Heart left ventricle (tissue), 16 donors: Measurements from ENCODE around the gene NFATC2. TPM values are rescaled to one million over a fixed set of nuclear protein-coding genes. Genes with fewer than 3 reads are reported as not detected.

ENCODE experiments used
- ATAC-seq, 4 donors: fragments of 200-7000 bp; cut with Tn5 transposase; one replicate each; pipeline ENCODE4 v1.9.1; 2020 to 2022; ENCODE audit warnings: moderate library complexity in 4 of 4, mild to moderate bottlenecking in 3 of 4, moderate number of reproducible peaks in 1 of 4
- DNase-seq, 5 donors: peaks; one replicate each; pipeline ENCODE4 v3.0.0-alpha.2; 2020
- H3K27ac ChIP-seq, 12 donors: fragments of 200-600 bp; sonication (generic) in 4 of 12; one replicate each; pipeline versions ENCODE4 v1.5.0 to v1.8.0; 2016 to 2022; ENCODE audit warnings: mild to moderate bottlenecking in 2 of 12
- H3K27me3 ChIP-seq, 9 donors: fragments of 200-600 bp; sonication (generic) in 2 of 9; one replicate each; pipeline versions ENCODE4 v1.5.1 to v1.8.0; 2016 to 2022; ENCODE audit warnings: mild to moderate bottlenecking in 3 of 9
- H3K36me3 ChIP-seq, 9 donors: fragments of 200-600 bp; sonication (generic) in 2 of 9; one replicate each; pipeline versions ENCODE4 v1.5.0 to v1.8.0; 2018 to 2022; ENCODE audit warnings: mild to moderate bottlenecking in 2 of 9
- H3K4me1 ChIP-seq, 12 donors: fragments of 200-600 bp; sonication (generic) in 4 of 12; one replicate each; pipeline versions ENCODE4 v1.5.0 to v1.8.0; 2016 to 2022; ENCODE audit warnings: mild to moderate bottlenecking in 3 of 12
- H3K4me3 ChIP-seq, 12 donors: fragments of 200-600 bp; sonication (generic) in 4 of 12; one replicate each; pipeline versions ENCODE4 v1.5.0 to v1.8.0; 2017 to 2022; ENCODE audit warnings: mild to moderate bottlenecking in 9 of 12, moderate library complexity in 4 of 12
- H3K9me3 ChIP-seq, 12 donors: fragments of 200-600 bp; sonication (generic) in 4 of 12; one replicate each; pipeline versions ENCODE4 v1.5.0 to v1.8.0; 2016 to 2022; ENCODE audit warnings: mild to moderate bottlenecking in 1 of 12
- CTCF ChIP-seq, 12 donors: fragments of 200-600 bp; sonication (generic) in 4 of 12; IDR thresholded peaks; one replicate each; pipeline versions ENCODE4 v1.5.0 to v1.8.0; 2018 to 2022; ENCODE audit warnings: antibody characterized with exemption in 12 of 12, mild to moderate bottlenecking in 5 of 12
- POLR2A ChIP-seq, 2 donors: fragments of 450-650 bp; IDR thresholded peaks; one replicate each; pipeline ENCODE4 v1.6.1; 2017; ENCODE audit warnings: antibody characterized with exemption in 2 of 2, mild to moderate bottlenecking in 2 of 2, moderate library complexity in 2 of 2
- WGBS, 4 donors: extraction: QIAGEN DNeasy Blood & Tissue Kit in 2 of 4; methylation state at CpG; one replicate each; pipeline versions ENCODE4 v1.1.5 to v1.1.7; 2013 to 2018; 5-methylcytosine and 5-hydroxymethylcytosine counted together
- intact Hi-C, 10 donors: fragments of 100-400 bp; cut with DNase I; formaldehyde crosslinking; loops; one replicate each; pipeline versions ENCODE4 v1.11.1 to v1.14.2; 2022
- polyA plus RNA-seq, 2 donors: library from polyadenylated mRNA; stranded (reverse); fragments of 200-250 nt; gene quantifications; one replicate each; pipeline ENCODE4 v1.2.3, GENCODE V29; 2013
- total RNA-seq, 9 donors: library from RNA; depleted of rRNA in 2 of 9; stranded (reverse); fragments of >200 nt in 2 of 9; fragmentation: NEBNext Ultra II Directional in 3 of 9; extraction: Animal tissue kit (Norgen Biotek cat#: 25700) in 3 of 9; gene quantifications; one replicate each; pipeline versions ENCODE4 v1.1.0 to v1.2.4, GENCODE V29; 2016 to 2023
- donor health status: ischemic (EF 13 %, LVEDD 7.1; RV severe dilation, severe dysfunction).
- donor health status: healthy with polysubstance abuse.
- donor health status: DM: no; HTN: yes; CAD: no.
- donor health status: DM: no; HTN: no; CAD: no.
- donor health status: ischemic (EF 25% LVEDD 6.9; RV normal size, moderate dysfunction).
- donor health status: ischemic (EF 25% LVEDD 5.7; RV mildly dilated, moderate dysfunction).
- donor health status: healthy.
- donor health status: DM: yes; HTN: yes; CAD: no.
- donor health status: ischemic (EF 35%, LVEDD 5.7; RV mildly dilated, moderate dysfunction).
- donor health status: nonischemic (EF 11% LVEDD 7.7; RV severe dilation, severe dysfunction).
- donor health status: DM: yes; HTN: yes; CAD: no.
- donor health status: PGD.
- donor health status: ischemic (EF 29% LVEDD 5.4; RV normal size, mild dysfunction).
- donor health status: nonischemic (EF 23%, LVEDD 6.1; RV moderate dilation, normal function).

The NFATC2 gene
- total and polyA plus RNA-seq, 11 donors, result 0.76 to 7.6 (median 3.2) TPM

GRCh38 chr20:51439160-51439689 is 103.3 kb downstream of the NFATC2 start:
- intact Hi-C loops, result loop anchor here in 1 of 10 donors (10.0 kb wide), 1 partner anchor 56 kb away; no protein-coding TSS in a partner anchor
- Histone ChIP-seq H3K9me3 (no peaks in the 10 kb centered on the region), H3K36me3 (peaks cover 0 to 16% (median 7%) of the 10 kb centered on the region in 9 donors), H3K27me3 (no peaks in the 10 kb centered on the region), H3K4me1 (peaks cover 0 to 6% (median 0%) of the 10 kb centered on the region in 12 donors), H3K4me3 (no peak overlapping the region), H3K27ac (no peak overlapping the region)
- 86 to 97% (median 96%) methylated on average over 8 to 9 of the region's 9 CpGs for WGBS, 4 donors
- TF ChIP-seq CTCF (IDR thresholded peaks at IDR 0.05) (no peak), POLR2A (IDR thresholded peaks at IDR 0.05) (no peak)
- ATAC-seq (peak in 1 of 4 donors; percentile 38), DNase-seq (peak in 1 of 5 donors; percentile 39)

GRCh38 chr20:51438136-51438535 is 104.4 kb downstream of the NFATC2 start:
- Histone ChIP-seq H3K27me3 (no peaks in the 10 kb centered on the region), H3K4me3 (no peak overlapping the region), H3K36me3 (peaks cover 0 to 19% (median 7%) of the 10 kb centered on the region in 9 donors), H3K27ac (no peak overlapping the region), H3K4me1 (peaks cover 0 to 6% (median 0%) of the 10 kb centered on the region in 12 donors), H3K9me3 (no peaks in the 10 kb centered on the region)
- ATAC-seq, result no peak
- WGBS, 4 donors, result 95 to 100% (median 98%) methylated on average over 2 of the region's 2 CpGs
- no peak for DNase-seq
- intact Hi-C loops, result loop anchor here in 1 of 10 donors (10.0 kb wide), 1 partner anchor 57 kb away; no protein-coding TSS in a partner anchor
- TF ChIP-seq CTCF (IDR thresholded peaks at IDR 0.05), result no peak
- TF ChIP-seq POLR2A (IDR thresholded peaks at IDR 0.05), result no peak

GRCh38 chr20:51437182-51437924 is 105.2 kb downstream of the NFATC2 start:
- no peak overlapping the region for H3K4me3 ChIP-seq
- no peaks in the 10 kb centered on the region for H3K27me3 ChIP-seq
- H3K27ac ChIP-seq, result no peak overlapping the region
- intact Hi-C loops, result loop anchor here in 1 of 10 donors (10.0 kb wide), 1 partner anchor 57 kb away; no protein-coding TSS in a partner anchor
- no peaks in the 10 kb centered on the region for H3K9me3 ChIP-seq
- 94 to 96% (median 95%) methylated on average over 7 of the region's 7 CpGs for WGBS, 4 donors
- TF ChIP-seq CTCF (IDR thresholded peaks at IDR 0.05), result no peak
- no peak for TF ChIP-seq POLR2A (IDR thresholded peaks at IDR 0.05)
- H3K4me1 ChIP-seq, result peaks cover 0 to 6% (median 0%) of the 10 kb centered on the region in 12 donors
- ATAC-seq (no peak), DNase-seq (no peak)
- peaks cover 0 to 25% (median 7%) of the 10 kb centered on the region in 9 donors for H3K36me3 ChIP-seq

GRCh38 chr20:51434580-51435247 is 107.8 kb downstream of the NFATC2 start:
- no peak for TF ChIP-seq CTCF (IDR thresholded peaks at IDR 0.05)
- no peak for TF ChIP-seq POLR2A (IDR thresholded peaks at IDR 0.05)
- H3K27me3 ChIP-seq, result no peaks in the 10 kb centered on the region
- ATAC-seq, result no peak

More at GRCh38 chr20:51434580-51435247, 107.8 kb downstream of the NFATC2 start:
- H3K36me3 ChIP-seq, result peaks cover 0 to 32% (median 11%) of the 10 kb centered on the region in 9 donors
- no peak overlapping the region for H3K27ac ChIP-seq
- peaks cover 0 to 7% (median 0%) of the 10 kb centered on the region in 12 donors for H3K4me1 ChIP-seq
- no peaks in the 10 kb centered on the region for H3K9me3 ChIP-seq
- no peak overlapping the region for H3K4me3 ChIP-seq
- intact Hi-C loops, result loop anchor here in 1 of 10 donors (10.0 kb wide), 1 partner anchor 60 kb away; no protein-coding TSS in a partner anchor
- no peak for DNase-seq
- 94 to 98% (median 95%) methylated on average over 6 of the region's 6 CpGs for WGBS, 4 donors
